ENCODE measurements around the gene IL1RN. TPM values are rescaled to one million over a fixed set of nuclear protein-coding genes. Genes with fewer than 3 reads are reported as not detected.

Gene IL1RN
- total RNA-seq, 1 donor from 2014 or later, result 2.4 TPM

GRCh38 chr2:113149553-113150257 lies 22.3 kb downstream of the IL1RN start:
- intact Hi-C loops (cut with micrococcal nuclease), result no loop called here

DNA sequence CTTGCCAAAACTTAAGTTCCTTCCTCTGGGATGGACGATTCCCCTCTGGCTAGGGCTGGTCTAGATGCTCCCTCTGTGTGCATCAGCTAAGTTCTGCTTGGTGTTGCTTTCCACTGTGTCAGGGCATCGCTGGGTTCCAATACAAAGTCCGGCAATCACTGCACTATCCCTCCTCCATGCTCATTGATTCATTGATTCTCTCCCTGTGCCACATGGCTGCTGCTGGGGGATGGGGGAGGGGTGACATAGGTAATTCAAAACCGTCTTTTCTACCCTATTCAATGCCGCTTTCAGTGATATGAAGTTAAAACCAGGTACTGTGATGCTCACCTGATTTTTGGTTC lies 22.8 kb downstream of the IL1RN start:
- intact Hi-C loops (cut with micrococcal nuclease), result no loop called here

DNA sequence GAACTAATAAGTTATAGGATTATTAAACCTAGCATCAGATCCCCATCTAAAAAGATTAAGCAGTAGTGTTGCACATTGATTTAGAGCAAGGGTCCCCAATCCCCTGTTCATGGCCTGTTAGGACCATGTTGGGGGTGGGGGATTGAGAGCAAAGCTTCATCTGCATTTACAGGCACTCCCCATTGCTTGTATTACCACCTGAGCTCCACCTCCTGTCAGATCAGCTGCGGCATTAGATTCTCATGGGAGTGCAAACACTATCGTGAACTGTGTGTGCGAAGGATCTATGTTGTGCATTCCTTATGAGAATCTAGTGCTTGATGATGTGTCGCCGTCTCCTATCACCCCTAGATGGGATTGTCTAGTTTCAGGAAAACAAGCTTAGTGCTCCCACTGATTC lies 27.9 kb downstream of the IL1RN start:
- intact Hi-C loops (cut with micrococcal nuclease), result loop anchor here (5.0 kb wide), 1 partner anchor 42 kb away; no protein-coding TSS in a partner anchor

GRCh38 chr2:113156278-113157117 lies 29.1 kb downstream of the IL1RN start:
- intact Hi-C loops (cut with micrococcal nuclease), result loop anchor here (1.0 to 5.0 kb wide), 3 partner anchors 17 to 41 kb away; partner anchors contain the start of gene PSD4

- intact Hi-C loops (cut with micrococcal nuclease), result loop anchor here (1.0 to 5.0 kb wide), 2 partner anchors 16 to 40 kb away; partner anchors contain the start of gene PSD4
Observed at GRCh38 chr2:113157118-113157896, 29.9 kb downstream of the IL1RN start.

DNA sequence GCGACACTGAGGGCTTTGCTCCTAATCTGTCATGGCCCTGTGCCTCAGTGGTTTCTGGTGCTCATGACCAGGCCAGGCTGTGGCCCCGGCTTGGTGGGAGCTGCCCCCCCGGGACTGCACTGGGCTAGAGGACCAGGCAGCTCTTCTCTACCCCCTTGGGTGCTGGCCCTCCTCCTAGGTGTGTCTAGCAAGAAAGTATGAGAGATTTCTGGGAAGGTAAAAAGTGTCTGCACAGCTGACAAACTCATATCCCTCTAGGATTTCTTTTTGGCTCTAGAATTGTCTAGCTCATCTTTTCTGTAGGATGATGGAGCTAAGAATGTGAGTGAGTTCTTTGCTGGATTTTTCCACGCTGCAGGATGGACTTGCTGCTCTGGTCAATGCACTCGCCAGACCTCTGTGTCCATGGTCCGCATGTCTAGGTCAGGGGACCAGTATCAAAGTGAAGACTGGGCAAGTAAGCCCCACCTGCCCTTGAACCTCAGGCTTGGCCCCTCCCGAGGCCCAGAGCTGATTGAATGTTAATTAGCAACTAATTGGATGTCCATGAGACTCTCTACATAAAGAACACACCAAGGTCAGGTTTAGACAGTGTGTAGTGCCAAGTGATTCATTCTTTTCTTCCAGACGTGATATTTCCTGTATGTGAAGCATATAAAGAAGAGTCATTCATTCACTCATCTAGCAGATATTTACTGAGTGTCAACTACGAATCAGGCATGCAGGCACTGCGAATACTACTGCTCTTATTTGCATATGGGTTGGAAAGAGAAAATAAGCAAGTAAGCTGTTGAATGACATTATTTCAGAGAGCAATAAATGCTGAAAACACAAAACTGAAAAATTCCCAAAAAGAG lies 30.7 kb downstream of the IL1RN start:
- intact Hi-C loops (cut with micrococcal nuclease), result loop anchor here (1.0 to 5.0 kb wide), 3 partner anchors 9 to 39 kb away; partner anchors contain the start of gene PSD4

DNA sequence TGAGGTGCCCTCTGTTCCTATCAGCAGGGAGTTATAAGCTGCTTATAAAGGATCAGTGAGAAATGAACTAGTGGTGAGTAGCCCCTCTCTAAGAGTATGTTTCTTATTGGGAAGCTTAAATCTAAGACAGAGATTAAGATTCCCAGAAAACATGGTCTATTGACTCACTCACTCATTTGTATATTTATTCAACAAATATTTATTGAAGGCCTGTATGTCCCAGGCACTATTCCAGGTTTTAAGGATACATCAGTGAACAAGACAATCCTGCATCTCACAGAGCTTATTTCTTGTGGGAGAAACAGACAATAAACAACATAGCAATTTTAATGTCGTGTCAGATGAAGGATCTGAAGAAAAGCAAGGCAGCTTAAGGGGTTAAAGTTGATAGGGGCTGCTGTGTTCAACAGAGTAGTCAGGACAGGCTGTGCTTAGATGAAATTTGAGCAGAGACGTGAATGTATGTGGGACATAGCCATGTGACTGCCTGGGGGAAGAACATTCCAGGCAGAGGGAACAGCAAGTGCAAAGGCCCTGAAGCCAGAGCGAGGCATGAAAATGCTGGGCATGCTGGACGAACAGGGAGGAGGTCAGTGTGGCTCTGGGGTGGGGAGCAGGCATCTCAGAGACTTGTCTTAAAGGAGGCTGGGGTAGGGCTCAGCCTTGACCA lies 31.6 kb downstream of the IL1RN start:
- intact Hi-C loops (cut with micrococcal nuclease), result loop anchor here (1.0 to 5.0 kb wide), 2 partner anchors 8 to 38 kb away; no protein-coding TSS in a partner anchor

DNA sequence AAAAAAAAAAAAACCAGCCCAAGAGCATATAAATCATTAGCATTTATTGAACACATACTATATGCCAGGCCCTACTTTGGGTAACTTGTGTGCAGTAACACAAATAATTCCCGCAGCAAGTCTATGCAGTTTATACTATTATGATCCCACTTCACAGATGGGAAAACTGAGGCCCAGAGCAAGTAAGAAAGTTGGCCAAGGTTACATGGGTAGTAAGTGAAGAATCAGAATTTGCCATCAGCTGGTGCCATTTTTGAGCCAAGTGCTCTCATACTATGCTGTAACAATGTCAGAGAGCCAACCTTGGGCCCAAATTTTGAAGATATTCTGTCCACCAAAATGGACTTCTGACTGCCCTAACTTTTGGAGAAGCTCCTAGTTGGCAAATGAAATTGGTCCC lies 32.9 kb downstream of the IL1RN start:
- intact Hi-C loops (cut with micrococcal nuclease), result no loop called here

DNA sequence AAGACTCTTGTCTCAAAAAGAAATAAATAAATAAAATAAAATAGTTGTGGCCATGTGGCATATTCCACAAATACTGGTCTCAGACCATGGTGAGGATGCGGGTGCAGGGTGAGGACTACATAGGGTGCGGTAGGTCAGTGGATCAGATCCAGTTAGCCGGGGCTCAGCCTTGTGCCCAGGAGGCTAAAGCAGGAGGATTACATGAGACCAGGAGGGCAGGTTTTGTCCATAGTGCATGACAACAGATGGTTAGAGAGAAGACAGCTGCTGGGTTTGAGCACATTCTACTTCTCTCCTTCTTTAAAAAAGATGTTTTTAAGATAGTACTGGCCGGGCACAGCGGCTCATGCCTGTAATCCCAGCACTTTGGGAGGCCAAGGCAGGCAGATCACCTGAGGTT lies 33.6 kb downstream of the IL1RN start:
- intact Hi-C loops (cut with micrococcal nuclease), result no loop called here

GRCh38 chr2:113162173-113162572 lies 34.8 kb downstream of the IL1RN start:
- intact Hi-C loops (cut with micrococcal nuclease), result no loop called here

DNA sequence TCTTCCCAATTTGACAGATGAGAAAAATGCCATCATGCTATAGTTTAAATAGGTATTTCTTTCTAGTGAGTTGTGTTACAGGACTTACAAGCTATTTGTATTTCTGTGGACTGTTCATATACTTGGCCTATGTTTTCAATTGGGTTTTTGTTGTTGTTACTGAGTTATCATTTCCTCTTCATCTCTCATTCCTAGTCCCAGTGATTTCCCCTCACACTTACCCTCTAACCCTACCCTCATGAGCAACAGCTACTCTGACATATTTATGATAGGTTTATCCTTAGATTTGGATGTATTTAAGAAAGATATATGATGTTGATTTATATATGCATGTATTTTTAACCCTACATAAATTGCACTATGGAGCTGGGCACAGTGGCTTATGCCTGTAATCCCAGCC lies 35.5 kb downstream of the IL1RN start:
- intact Hi-C loops (cut with micrococcal nuclease), result no loop called here

GRCh38 chr2:113164215-113164929 lies 37.0 kb downstream of the IL1RN start:
- intact Hi-C loops (cut with micrococcal nuclease), result no loop called here

GRCh38 chr2:113164930-113165585 lies 37.7 kb downstream of the IL1RN start:
- intact Hi-C loops (cut with micrococcal nuclease), result loop anchor here (5.0 kb wide), 1 partner anchor 403 kb away; the partner anchor contains the start of gene CKAP2L

- intact Hi-C loops (cut with micrococcal nuclease), result loop anchor here (5.0 kb wide), 1 partner anchor 404 kb away; the partner anchor contains the start of gene CKAP2L
Observed at GRCh38 chr2:113166187-113166645, 38.8 kb downstream of the IL1RN start.

DNA sequence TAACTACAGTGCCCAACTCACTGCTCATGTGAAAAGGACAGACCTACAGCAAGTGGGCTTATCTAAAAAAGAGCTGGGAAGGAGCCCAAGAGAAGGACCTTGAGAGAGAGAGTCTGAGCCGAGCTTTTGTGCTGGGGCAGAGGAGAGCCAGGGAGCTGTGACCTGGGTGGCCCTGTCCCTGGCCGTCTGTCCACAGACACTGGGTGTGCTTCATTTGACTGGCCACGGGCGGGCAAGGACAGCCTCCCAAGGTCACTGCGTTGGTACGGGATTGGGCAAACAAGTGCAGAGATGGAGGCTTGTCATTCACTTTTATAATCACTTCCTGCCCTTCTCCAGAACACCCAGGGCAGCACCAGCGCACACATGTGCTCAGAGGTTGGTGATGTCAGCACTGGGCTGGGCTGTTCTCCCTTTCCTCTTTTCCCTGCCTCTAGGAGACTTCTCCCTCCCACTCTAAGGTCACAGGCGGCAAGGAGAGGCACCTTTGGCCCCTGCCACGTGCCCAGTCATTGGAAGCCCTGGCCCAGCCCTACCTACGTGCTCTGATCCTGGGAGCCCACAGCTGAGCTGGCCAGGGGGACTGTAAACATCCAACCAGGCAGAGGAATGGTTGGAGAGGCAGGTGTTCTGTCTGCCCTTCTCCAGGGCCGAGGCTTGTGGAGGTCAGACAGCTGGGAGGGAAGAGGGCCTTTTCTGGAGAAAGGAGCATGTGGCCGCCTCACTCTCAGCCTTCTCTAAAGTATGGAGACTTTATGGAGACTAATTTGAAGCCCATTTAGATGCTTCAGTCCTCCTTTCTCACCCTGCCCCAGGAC lies 39.9 kb downstream of the IL1RN start:
- intact Hi-C loops (cut with micrococcal nuclease), result loop anchor here (1.0 to 5.0 kb wide), 3 partner anchors 9 to 405 kb away; partner anchors contain the start of gene CKAP2L

DNA sequence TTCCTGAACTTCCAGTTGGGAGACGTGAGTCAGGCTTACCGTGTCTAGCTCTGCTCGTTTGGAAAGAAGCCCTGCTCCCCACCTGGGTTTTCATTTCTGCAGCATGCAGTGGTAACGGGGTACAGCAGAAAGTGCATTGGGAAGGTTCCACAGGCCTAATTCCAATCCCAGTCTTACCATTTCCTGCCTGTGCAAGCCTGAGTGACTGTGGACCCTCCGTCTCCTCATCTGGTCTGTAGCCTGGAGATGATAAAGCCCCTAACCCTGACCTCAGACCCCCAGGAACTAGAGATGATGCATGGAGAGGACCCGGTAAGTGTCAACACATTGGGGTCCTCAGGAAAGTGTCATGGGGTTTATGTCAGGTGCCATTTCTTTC lies 40.6 kb downstream of the IL1RN start:
- intact Hi-C loops (cut with micrococcal nuclease), result loop anchor here (1.0 to 5.0 kb wide), 3 partner anchors 8 to 406 kb away; partner anchors contain the start of gene CKAP2L

DNA sequence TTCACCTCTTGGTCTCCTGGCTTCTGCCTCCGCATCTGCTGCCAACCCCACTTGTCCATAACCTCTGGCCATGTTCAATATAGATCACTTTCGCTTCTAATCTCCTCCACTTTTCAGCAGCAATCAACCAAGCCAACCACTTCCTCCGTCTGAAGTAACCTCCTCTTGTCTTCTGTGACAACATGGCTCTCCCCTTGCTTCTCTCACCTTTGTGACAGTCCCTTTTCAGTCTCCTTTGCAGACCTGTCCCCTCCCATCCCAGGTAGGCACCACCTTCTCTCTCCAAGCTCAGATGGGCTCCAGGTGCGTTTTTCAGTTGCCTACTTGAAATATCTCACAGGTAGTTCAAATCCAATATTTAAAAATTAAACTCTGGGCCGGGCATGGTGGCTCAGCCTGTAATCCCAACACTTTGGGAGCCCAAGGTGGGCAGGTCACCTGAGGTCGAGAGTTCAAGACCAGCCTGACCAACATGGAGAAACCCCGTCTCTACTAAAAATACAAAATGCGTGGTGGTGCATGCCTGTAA lies 41.7 kb downstream of the IL1RN start:
- intact Hi-C loops (cut with micrococcal nuclease), result loop anchor here (5.0 kb wide), 1 partner anchor 407 kb away; the partner anchor contains the start of gene CKAP2L

Measured in T-helper 1 cell treated with Interleukin-12 subunit alpha and Interleukin-12 subunit beta and Interleukin-4 antibody, amounts not matched to agents 30 ng/mL and 1 ng/mL, for 36 hours (primary cell).